ENCODE measurements around the gene VPS13C. TPM values are rescaled to one million over a fixed set of nuclear protein-coding genes. Genes with fewer than 3 reads are reported as not detected.
A peak's percentile ranks its signal among the peaks of the same experiment; 100 is the strongest.

VPS13C gene
- total and polyA plus RNA-seq, 2 experiments from 2014 or later: 10.2 to 20.5 TPM

- ATAC-seq: peak; percentile 52; the same call in 1 of the 3 replicates
- H3K79me2 ChIP-seq (replicated peaks; ENCODE audit: insufficient read depth): peaks cover 22% of the 10 kb centered on the region
- Mint-ChIP-seq H3K36me3 (ENCODE audit: low read depth) (no peaks in the 10 kb centered on the region; the same call in 2 of the 3 replicates), H3K9me3 (no peaks in the 10 kb centered on the region), H3K27me3 (ENCODE audit: insufficient read depth, low read depth, poor library complexity) (peaks cover 27% of the 10 kb centered on the region), H3K4me3 (peak overlapping the region; percentile 93), H3K27ac (no peak overlapping the region), H3K4me1 (peaks cover 6% of the 10 kb centered on the region; the same call in 1 of the 3 replicates)
- H2AFZ ChIP-seq: peak overlapping the region; percentile 98
- no peaks in the 10 kb centered on the region for H3F3A ChIP-seq (replicated peaks; ENCODE audit: low read depth)
- peak overlapping the region; percentile 84 for H3K4me3 ChIP-seq
- DNase-seq (ENCODE audit: low spot score): no peak
- no peaks in the 10 kb centered on the region for H3K36me3 ChIP-seq (ENCODE audit: insufficient read depth)
- no peaks in the 10 kb centered on the region; the same call in 1 of the 2 replicates for H4K20me1 ChIP-seq (replicated peaks; ENCODE audit: insufficient read depth)
- peak overlapping the region; percentile 89 for H3K4me2 ChIP-seq
- no peaks in the 10 kb centered on the region for H3K9me2 ChIP-seq (ENCODE audit: insufficient read depth)
- peaks cover 9% of the 10 kb centered on the region for H3K4me1 ChIP-seq (ENCODE audit: insufficient read depth)
- H3K27ac ChIP-seq (ENCODE audit: low read depth): no peak overlapping the region
- no peak for TF ChIP-seq STAT1 (IDR thresholded peaks at IDR 0.05; ENCODE audit: unreplicated experiment)
- TF ChIP-seq EZH2 (IDR thresholded peaks at IDR 0.05; ENCODE audit: low read depth, unreplicated experiment): peak; percentile 50
- H3K27me3 ChIP-seq (ENCODE audit: insufficient read depth): peaks cover 48% of the 10 kb centered on the region
These were observed 483 bp downstream of the VPS13C start for GRCh38 chr15:62059816-62060112.

- H3K9me2 ChIP-seq (ENCODE audit: insufficient read depth): no peaks in the 10 kb centered on the region
- Mint-ChIP-seq H3K27me3 (ENCODE audit: insufficient read depth, low read depth, poor library complexity) (peaks cover 24% of the 10 kb centered on the region), H3K9me3 (no peaks in the 10 kb centered on the region), H3K4me1 (peaks cover 6% of the 10 kb centered on the region; the same call in 1 of the 3 replicates), H3K27ac (no peak overlapping the region), H3K36me3 (ENCODE audit: low read depth) (no peaks in the 10 kb centered on the region; the same call in 2 of the 3 replicates), H3K4me3 (peak overlapping the region; percentile 93)
- peak overlapping the region; percentile 89 for H3K4me2 ChIP-seq
- H3K27me3 ChIP-seq (ENCODE audit: insufficient read depth): peaks cover 46% of the 10 kb centered on the region
- peak overlapping the region; percentile 84 for H3K4me3 ChIP-seq
- H3K4me1 ChIP-seq (ENCODE audit: insufficient read depth): peaks cover 12% of the 10 kb centered on the region
- H3K27ac ChIP-seq (ENCODE audit: low read depth): no peak overlapping the region
- H4K20me1 ChIP-seq (replicated peaks; ENCODE audit: insufficient read depth): no peaks in the 10 kb centered on the region; the same call in 1 of the 2 replicates
- H3K36me3 ChIP-seq (ENCODE audit: insufficient read depth): no peaks in the 10 kb centered on the region
- no peak for ATAC-seq
- DNase-seq (ENCODE audit: low spot score): no peak
- TF ChIP-seq EZH2 (IDR thresholded peaks at IDR 0.05; ENCODE audit: low read depth, unreplicated experiment) (no peak), CTCF (conservative IDR thresholded peaks at IDR 0.05; ENCODE audit: low read depth in 2 of 2) (peak in 1 of 2 experiments; percentile 20; a peak in 1 of 4 replicates), REST (IDR thresholded peaks at IDR 0.05; ENCODE audit: unreplicated experiment) (no peak)
- H3F3A ChIP-seq (replicated peaks; ENCODE audit: low read depth): no peaks in the 10 kb centered on the region
- H3K79me2 ChIP-seq (replicated peaks; ENCODE audit: insufficient read depth): peaks cover 22% of the 10 kb centered on the region
- H2AFZ ChIP-seq: peak overlapping the region; percentile 98
These were observed 985 bp downstream of the VPS13C start for GRCh38 chr15:62059108-62059815.

Data from GM23338 (cell line).